MCF 10A (cell line): Measurements from ENCODE around the gene NOXO1. TPM values are rescaled to one million over a fixed set of nuclear protein-coding genes. Genes with fewer than 3 reads are reported as not detected.

ENCODE experiments used
- BruUV-seq: library from RNA; stranded (reverse); fragments of 400-500 nt; replicated peaks from 2 replicates; lab custom pipeline; 2021; lab: Mats Ljungman, UMichigan
- CTCF ChIA-PET: fragments of 300-600 bp; sonication (Branson Sonifier 250); formaldehyde crosslinking; extraction: SDS; loops from one replicate; lab custom pipeline; 2021; ENCODE audit warnings: antibody characterized with exemption, inconsistent platforms; lab: Yijun Ruan, JAX
- POLR2A ChIA-PET: fragments of 300-600, 350-650 bp; sonication (Branson Sonifier 250); formaldehyde crosslinking; extraction: SDS; loops from one replicate; lab custom pipeline; 2020; ENCODE audit warnings: antibody characterized with exemption, inconsistent platforms; lab: Yijun Ruan, JAX
- DNase-seq: peaks from one replicate; pipeline ENCODE4 v3.0.0-alpha.2; 2018; ENCODE audit not compliant: unreplicated experiment
- H3K27ac Mint-ChIP-seq: one replicate; pipeline ENCODE4 v1.8.0; 2022; ENCODE audit warnings: mild to moderate bottlenecking, low read depth, mixed read lengths; ENCODE audit not compliant: unreplicated experiment
- H3K27me3 Mint-ChIP-seq: one replicate; pipeline ENCODE4 v1.8.0; 2022; ENCODE audit warnings: mixed read lengths; ENCODE audit not compliant: insufficient read depth, unreplicated experiment
- H3K36me3 Mint-ChIP-seq: one replicate; pipeline ENCODE4 v1.8.0; 2022; ENCODE audit warnings: mild to moderate bottlenecking, moderate library complexity, mixed read lengths; ENCODE audit not compliant: insufficient read depth, unreplicated experiment
- H3K4me1 Mint-ChIP-seq: one replicate; pipeline ENCODE4 v1.8.0; 2022; ENCODE audit warnings: mixed read lengths; ENCODE audit not compliant: insufficient read depth, unreplicated experiment
- H3K4me3 Mint-ChIP-seq: one replicate; pipeline ENCODE4 v1.8.0; 2022; ENCODE audit warnings: mild to moderate bottlenecking, moderate library complexity, mixed read lengths; ENCODE audit not compliant: unreplicated experiment
- H3K9me3 Mint-ChIP-seq: one replicate; pipeline ENCODE4 v1.8.0; 2022; ENCODE audit warnings: mixed read lengths; ENCODE audit not compliant: unreplicated experiment
- intact Hi-C: fragments of 100-400 bp; cut with micrococcal nuclease; formaldehyde crosslinking; loops from 2 replicates; pipeline ENCODE4 v1.14.1; 2022
- total RNA-seq: library from RNA; stranded (reverse); gene quantifications from 2 replicates; pipeline ENCODE4 v1.2.3, GENCODE V29; 2022
- TF ChIP-seq, protein P1 (sequence below): fragments of 200-600 bp; IDR thresholded peaks from one replicate; pipeline ENCODE4 v1.8.0; 2022; ENCODE audit warnings: antibody characterized with exemption, mild to moderate bottlenecking; ENCODE audit not compliant: unreplicated experiment

NOXO1 gene
- total RNA-seq, 1 experiment from 2014 or later = 1.1 TPM

DNA sequence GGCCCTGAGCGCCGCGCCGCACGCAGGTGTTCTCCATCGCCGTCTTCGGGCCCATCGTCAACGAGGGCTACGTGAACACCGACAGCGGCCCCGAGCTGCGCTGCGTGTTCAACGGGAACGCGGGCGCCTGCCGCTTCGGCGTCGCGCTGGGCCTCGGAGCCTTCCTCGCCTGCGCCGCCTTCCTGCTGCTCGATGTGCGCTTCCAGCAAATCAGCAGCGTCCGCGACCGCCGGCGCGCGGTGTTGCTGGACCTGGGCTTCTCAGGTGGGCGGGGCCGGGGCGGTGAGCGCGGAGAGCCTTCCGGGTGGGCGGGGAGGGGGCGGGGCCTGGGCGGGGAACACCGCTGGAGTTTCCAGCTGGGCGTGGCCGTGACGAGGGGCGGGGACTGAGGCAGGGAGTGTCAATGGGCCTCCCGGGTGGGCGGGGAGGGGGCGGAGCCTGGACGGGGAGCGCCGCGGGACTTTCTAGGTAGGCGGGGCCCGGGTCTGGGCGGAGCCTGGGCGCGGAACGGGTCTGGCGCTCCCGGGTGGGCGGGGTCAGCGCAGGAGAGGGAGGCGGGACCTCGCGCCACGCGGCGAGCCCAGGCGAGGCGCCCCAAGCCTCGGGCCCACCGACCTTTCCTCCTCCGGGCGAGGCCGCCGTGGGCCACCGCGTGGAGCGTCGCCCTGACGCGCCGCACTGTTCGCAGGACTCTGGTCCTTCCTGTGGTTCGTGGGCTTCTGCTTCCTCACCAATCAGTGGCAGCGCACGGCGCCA is 10.9 kb upstream of the NOXO1 start:
- ChIA-PET POLR2A (no interaction called here), CTCF (interaction anchor here (0.6 to 1.5 kb wide), 2 partner anchors 12 to 159 kb away, joined by 3 to 6 read pairs; no protein-coding TSS in a partner anchor)
- Mint-ChIP-seq H3K36me3 (peaks cover 37% of the 10 kb centered on the region), H3K4me1 (peaks cover 18% of the 10 kb centered on the region), H3K27ac (no peak overlapping the region), H3K27me3 (no peaks in the 10 kb centered on the region), H3K4me3 (no peak overlapping the region), H3K9me3 (no peaks in the 10 kb centered on the region)
- intact Hi-C loops = no loop called here
- TF ChIP-seq, protein P1, sequence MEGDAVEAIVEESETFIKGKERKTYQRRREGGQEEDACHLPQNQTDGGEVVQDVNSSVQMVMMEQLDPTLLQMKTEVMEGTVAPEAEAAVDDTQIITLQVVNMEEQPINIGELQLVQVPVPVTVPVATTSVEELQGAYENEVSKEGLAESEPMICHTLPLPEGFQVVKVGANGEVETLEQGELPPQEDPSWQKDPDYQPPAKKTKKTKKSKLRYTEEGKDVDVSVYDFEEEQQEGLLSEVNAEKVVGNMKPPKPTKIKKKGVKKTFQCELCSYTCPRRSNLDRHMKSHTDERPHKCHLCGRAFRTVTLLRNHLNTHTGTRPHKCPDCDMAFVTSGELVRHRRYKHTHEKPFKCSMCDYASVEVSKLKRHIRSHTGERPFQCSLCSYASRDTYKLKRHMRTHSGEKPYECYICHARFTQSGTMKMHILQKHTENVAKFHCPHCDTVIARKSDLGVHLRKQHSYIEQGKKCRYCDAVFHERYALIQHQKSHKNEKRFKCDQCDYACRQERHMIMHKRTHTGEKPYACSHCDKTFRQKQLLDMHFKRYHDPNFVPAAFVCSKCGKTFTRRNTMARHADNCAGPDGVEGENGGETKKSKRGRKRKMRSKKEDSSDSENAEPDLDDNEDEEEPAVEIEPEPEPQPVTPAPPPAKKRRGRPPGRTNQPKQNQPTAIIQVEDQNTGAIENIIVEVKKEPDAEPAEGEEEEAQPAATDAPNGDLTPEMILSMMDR = no peak
- BruUV-seq = no TSS peak
- peak; percentile 79 for DNase-seq

GRCh38 chr16:1991588-1991947 is 10.3 kb upstream of the NOXO1 start:
- Mint-ChIP-seq H3K27me3 (no peaks in the 10 kb centered on the region), H3K4me1 (peaks cover 18% of the 10 kb centered on the region), H3K9me3 (no peaks in the 10 kb centered on the region), H3K4me3 (no peak overlapping the region), H3K27ac (no peak overlapping the region), H3K36me3 (peaks cover 32% of the 10 kb centered on the region)
- TF ChIP-seq, protein P1 = no peak
- POLR2A ChIA-PET = no interaction called here
- BruUV-seq = no TSS peak
- intact Hi-C loops = no loop called here
- no peak for DNase-seq
- CTCF ChIA-PET = interaction anchor here (0.5 kb wide), 1 partner anchor 25 kb away, joined by 3 read pairs; no protein-coding TSS in a partner anchor

DNA sequence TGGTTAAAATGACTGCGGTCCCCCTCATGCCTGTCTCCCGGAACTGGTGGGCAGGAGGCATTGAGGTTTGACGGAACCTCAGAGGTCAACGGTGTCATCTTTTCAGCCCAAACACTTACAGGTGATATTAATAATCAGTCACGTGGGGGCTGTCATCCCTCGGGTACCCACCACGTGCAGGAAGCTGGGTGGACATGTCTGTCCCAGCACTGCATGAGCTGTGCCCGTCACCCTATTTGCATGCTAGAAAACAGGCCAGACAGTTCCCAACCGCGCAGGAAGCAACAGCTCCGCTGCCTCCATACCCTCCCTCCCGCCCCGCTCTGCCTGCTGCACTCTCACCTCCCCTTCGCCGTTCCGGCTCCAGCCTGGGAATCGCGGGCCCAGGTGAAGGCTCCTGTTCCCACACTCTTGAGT is 9.9 kb upstream of the NOXO1 start:
- TF ChIP-seq, protein P1 = no peak
- Mint-ChIP-seq H3K4me1 (peaks cover 18% of the 10 kb centered on the region), H3K4me3 (no peak overlapping the region), H3K27ac (no peak overlapping the region), H3K9me3 (no peaks in the 10 kb centered on the region), H3K36me3 (peaks cover 33% of the 10 kb centered on the region), H3K27me3 (no peaks in the 10 kb centered on the region)
- ChIA-PET POLR2A (interaction anchor here (0.7 kb wide), 1 partner anchor 12 kb away, joined by 3 read pairs; no protein-coding TSS in a partner anchor), CTCF (interaction anchor here (0.5 to 1.1 kb wide), 2 partner anchors 25 to 563 kb away, joined by 3 read pairs; no protein-coding TSS in a partner anchor)
- no TSS peak for BruUV-seq
- DNase-seq = no peak
- intact Hi-C loops = no loop called here

- POLR2A ChIA-PET = interaction anchor here (0.7 kb wide), 2 partner anchors 11 to 48 kb away, joined by 3 to 4 read pairs; no protein-coding TSS in a partner anchor
- Mint-ChIP-seq H3K4me3 (no peak overlapping the region), H3K9me3 (no peaks in the 10 kb centered on the region), H3K27ac (no peak overlapping the region), H3K4me1 (peaks cover 17% of the 10 kb centered on the region), H3K27me3 (no peaks in the 10 kb centered on the region), H3K36me3 (peaks cover 34% of the 10 kb centered on the region)
- no peak for DNase-seq
- intact Hi-C loops = no loop called here
- CTCF ChIA-PET = interaction anchor here (1.1 kb wide), 1 partner anchor 562 kb away, joined by 3 read pairs; no protein-coding TSS in a partner anchor
- BruUV-seq = no TSS peak
- TF ChIP-seq, protein P1 = no peak
Measured at GRCh38 chr16:1990351-1991134, 9.3 kb upstream of the NOXO1 start.
